Adrenal gland (tissue), 12 donors: ENCODE results near the gene TNFRSF12A. TPM values are rescaled to one million over a fixed set of nuclear protein-coding genes. Genes with fewer than 3 reads are reported as not detected.

Experiments used
- DNase-seq, 7 donors: peaks; one replicate each; pipeline ENCODE4 v3.0.0-alpha.2; 2019 to 2020
- H3K27ac ChIP-seq, 5 donors: fragments of 200-600 bp; sonication (generic) in 4 of 5; 1 replicate in 3 of 5; 2 replicates in 2 of 5; pipeline versions ENCODE4 v1.5.1 to v1.8.0; 2016 to 2020; ENCODE audit warnings: mild to moderate bottlenecking in 1 of 5
- H3K27me3 ChIP-seq: fragments of 200-600 bp; 2 replicates; pipeline ENCODE4 v1.8.0; 2021
- H3K36me3 ChIP-seq, 2 donors: fragments of 200-600 bp; replicated peaks in 1 of 2; 1 replicate in 1 of 2; 2 replicates in 1 of 2; pipeline versions ENCODE4 v1.5.1 to v1.8.0; 2018 to 2022
- H3K4me1 ChIP-seq, 2 donors: fragments of 200-600 bp; replicated peaks in 1 of 2; 1 replicate in 1 of 2; 2 replicates in 1 of 2; pipeline versions ENCODE4 v1.5.1 to v1.8.0; 2018 to 2021
- H3K4me3 ChIP-seq, 4 donors: fragments of 200-600 bp; sonication (generic) in 3 of 4; one replicate each; pipeline ENCODE4 v1.5.1; 2016 to 2018
- H3K9me3 ChIP-seq, 3 donors: fragments of 200-600 bp; sonication (generic) in 1 of 3; replicated peaks in 1 of 3; 1 replicate in 2 of 3; 2 replicates in 1 of 3; pipeline versions ENCODE4 v1.5.1 to v1.8.0; 2016 to 2021
- POLR2A ChIP-seq, 2 donors: fragments of 450-650 bp; IDR thresholded peaks; one replicate each; pipeline ENCODE4 v1.6.1; 2017; ENCODE audit warnings: antibody characterized with exemption in 2 of 2, mild to moderate bottlenecking in 2 of 2, moderate library complexity in 1 of 2
- WGBS, 4 donors: extraction: QIAGEN DNeasy Blood & Tissue Kit in 2 of 4; methylation state at CpG; one replicate each; pipeline versions ENCODE4 v1.1.5 to v1.1.7; 2013 to 2017; 5-methylcytosine and 5-hydroxymethylcytosine counted together
- intact Hi-C, 2 donors: fragments of 100-400 bp; cut with DNase I; formaldehyde crosslinking; loops; one replicate each; pipeline versions ENCODE4 v1.14.1 to v1.15.0; 2022 to 2023
- polyA plus RNA-seq, 3 donors: library from polyadenylated mRNA; stranded (reverse); fragments of 200-250 nt in 2 of 3; fragments of 350-450 nt in 1 of 3; fragmentation: Illumina TruSeq in 1 of 3; extraction: RNeasy Lipid Tissue Mini Kit (QIAGEN cat#74804) in 1 of 3; gene quantifications; one replicate each; pipeline ENCODE4 v1.2.3, GENCODE V29; 2013 to 2014
- total RNA-seq, 9 donors: library from RNA; depleted of rRNA in 4 of 9; stranded (reverse); fragments of >200 nt in 4 of 9; fragments of 120-200 nt in 1 of 9; fragmentation: NEBNext Ultra II Directional in 1 of 9; extraction: Animal tissue kit (Norgen Biotek cat#: 25700) in 1 of 9; gene quantifications; one replicate each; pipeline versions ENCODE4 v1.1.0 to v1.2.4, GENCODE V29; 2013 to 2023
- TF ChIP-seq, protein P1 (sequence below), 6 experiments: fragments of 450-650 bp in 4 of 6; fragments of 200-600 bp in 2 of 6; sonication (generic) in 1 of 6; IDR thresholded peaks; 1 replicate in 5 of 6; 2 replicates in 1 of 6; pipeline versions ENCODE4 v1.5.1 to v1.8.0; 2016 to 2021; ENCODE audit warnings: antibody characterized with exemption in 6 of 6, mild to moderate bottlenecking in 2 of 6, moderate library complexity in 1 of 6
- donor health status: healthy with polysubstance abuse.
- donor health status: Bipolar disorder and iron deficiency.
- donor health status: DM: yes; HTN: yes; CAD: no.
- donor health status: DM: no; HTN: no; CAD: no.
- donor health status: DM: no; HTN: no; CAD: no.
- donor health status: DM: yes; HTN: yes; CAD: no.

The TNFRSF12A gene
- total and polyA plus RNA-seq, 12 donors = 8.8 to 175 (median 42.6) TPM

DNA sequence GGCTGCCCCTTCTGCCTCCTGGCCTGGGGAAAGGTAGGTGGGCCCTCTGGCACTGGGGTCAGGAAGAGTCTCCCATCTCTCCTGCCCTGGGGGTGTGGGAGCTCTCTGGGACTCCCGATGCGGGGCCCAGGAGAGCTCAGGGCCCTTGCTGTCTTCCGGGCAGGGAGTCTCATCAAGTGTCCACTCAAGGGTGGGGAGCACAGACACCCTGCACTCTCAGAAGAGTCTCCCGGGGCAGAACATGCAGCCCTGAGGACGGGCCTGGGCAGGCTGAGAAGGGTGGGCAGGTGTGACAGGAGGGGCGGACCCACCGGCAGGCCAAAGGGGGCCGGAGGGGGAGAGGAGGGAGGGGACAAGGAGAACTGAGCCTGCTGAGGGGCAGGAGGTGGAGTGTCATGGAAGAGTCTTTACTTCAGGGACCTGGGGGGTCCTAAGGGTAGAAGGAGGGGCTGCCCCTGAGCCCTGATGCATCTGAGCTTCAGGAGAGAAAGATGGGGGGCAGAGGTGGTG is 31.5 kb upstream of the TNFRSF12A start:
- no peaks in the 10 kb centered on the region for H3K9me3 ChIP-seq
- H3K27ac ChIP-seq = no peak overlapping the region
- no peak overlapping the region for H3K4me3 ChIP-seq
- H3K27me3 ChIP-seq = no peaks in the 10 kb centered on the region
- intact Hi-C loops = loop anchor here in 1 of 2 donors (10.0 kb wide), 1 partner anchor 64 kb away; no protein-coding TSS in a partner anchor
- WGBS, 4 donors = 64 to 76% (median 68%) methylated on average over 6 to 8 of the region's 8 CpGs
- no peaks in the 10 kb centered on the region for H3K36me3 ChIP-seq
- H3K4me1 ChIP-seq = peaks cover 0 to 4% of the 10 kb centered on the region in 2 donors
- DNase-seq = no peak
- no peak for TF ChIP-seq POLR2A (IDR thresholded peaks at IDR 0.05)
- TF ChIP-seq, protein P1, sequence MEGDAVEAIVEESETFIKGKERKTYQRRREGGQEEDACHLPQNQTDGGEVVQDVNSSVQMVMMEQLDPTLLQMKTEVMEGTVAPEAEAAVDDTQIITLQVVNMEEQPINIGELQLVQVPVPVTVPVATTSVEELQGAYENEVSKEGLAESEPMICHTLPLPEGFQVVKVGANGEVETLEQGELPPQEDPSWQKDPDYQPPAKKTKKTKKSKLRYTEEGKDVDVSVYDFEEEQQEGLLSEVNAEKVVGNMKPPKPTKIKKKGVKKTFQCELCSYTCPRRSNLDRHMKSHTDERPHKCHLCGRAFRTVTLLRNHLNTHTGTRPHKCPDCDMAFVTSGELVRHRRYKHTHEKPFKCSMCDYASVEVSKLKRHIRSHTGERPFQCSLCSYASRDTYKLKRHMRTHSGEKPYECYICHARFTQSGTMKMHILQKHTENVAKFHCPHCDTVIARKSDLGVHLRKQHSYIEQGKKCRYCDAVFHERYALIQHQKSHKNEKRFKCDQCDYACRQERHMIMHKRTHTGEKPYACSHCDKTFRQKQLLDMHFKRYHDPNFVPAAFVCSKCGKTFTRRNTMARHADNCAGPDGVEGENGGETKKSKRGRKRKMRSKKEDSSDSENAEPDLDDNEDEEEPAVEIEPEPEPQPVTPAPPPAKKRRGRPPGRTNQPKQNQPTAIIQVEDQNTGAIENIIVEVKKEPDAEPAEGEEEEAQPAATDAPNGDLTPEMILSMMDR (IDR thresholded peaks at IDR 0.05) = no peak

DNA sequence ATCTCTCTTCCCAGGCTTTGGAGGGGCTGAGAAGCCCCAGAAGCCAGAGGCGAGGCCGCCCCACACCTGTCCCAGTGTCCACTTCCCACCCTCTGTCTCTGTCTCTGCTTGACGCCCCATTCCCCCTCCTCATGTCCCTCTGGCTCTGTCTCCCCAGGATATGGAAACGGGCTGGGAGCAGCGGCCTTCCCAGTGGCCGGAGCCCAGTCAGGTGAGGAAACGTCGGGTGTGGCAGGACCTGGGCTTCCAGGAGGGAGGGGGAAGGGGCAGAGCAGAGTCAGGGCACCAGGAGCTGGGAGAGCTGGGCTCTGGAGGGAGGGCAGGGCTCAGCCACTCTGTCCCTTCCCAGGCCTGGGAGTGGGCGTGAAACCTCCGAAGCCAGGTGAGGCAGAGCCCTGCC is 29.3 kb upstream of the TNFRSF12A start:
- H3K4me3 ChIP-seq = no peak overlapping the region
- TF ChIP-seq, protein P1 (IDR thresholded peaks at IDR 0.05) = no peak
- no peak for TF ChIP-seq POLR2A (IDR thresholded peaks at IDR 0.05)
- H3K4me1 ChIP-seq = no peaks in the 10 kb centered on the region

DNA sequence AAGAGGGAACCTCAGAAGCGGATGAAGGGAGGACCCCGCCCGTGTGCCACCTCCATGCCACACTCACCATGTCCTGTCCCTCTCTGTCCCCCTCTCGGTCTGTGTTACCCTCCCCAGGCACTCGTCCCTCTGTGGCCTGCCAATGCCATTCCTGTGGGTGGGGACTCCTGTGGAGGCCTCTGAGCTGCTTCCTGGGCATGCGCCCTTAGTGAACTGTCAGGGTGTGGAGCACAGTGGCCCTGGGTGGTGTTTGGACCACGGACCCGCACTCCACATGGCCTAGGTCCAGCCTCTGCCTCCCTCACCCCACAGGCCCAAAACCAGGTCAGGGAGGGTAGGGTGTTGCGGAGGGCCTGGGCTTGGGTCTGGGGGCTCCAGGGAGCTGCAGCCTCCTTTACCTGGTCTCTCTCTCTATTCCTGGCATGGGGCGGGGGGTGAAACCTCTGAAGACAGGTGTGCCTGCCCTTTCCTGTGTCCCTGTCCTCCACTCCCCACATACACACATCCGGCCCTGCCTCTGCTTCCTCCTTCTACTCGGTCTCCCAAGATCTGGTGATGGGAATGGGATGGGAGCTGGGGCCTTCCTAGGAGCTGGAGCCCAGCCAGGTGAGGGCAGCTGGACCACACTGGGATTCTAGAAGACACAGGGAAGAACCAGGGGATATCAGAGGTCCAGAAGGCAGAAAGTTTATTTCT is 28.5 kb upstream of the TNFRSF12A start:
- 90 to 92% (median 91%) methylated on average over 8 to 12 of the region's 12 CpGs for WGBS, 4 donors
- DNase-seq = no peak
- H3K4me1 ChIP-seq = no peaks in the 10 kb centered on the region
- no peaks in the 10 kb centered on the region for H3K36me3 ChIP-seq
- H3K27ac ChIP-seq = no peak overlapping the region
- intact Hi-C loops = no loop called here
- no peak for TF ChIP-seq POLR2A (IDR thresholded peaks at IDR 0.05)
- TF ChIP-seq, protein P1 (IDR thresholded peaks at IDR 0.05) = no peak
- no peaks in the 10 kb centered on the region for H3K9me3 ChIP-seq
- H3K4me3 ChIP-seq = no peak overlapping the region
- H3K27me3 ChIP-seq = no peaks in the 10 kb centered on the region

More for the DNA sequence above, 29.3 kb upstream of the TNFRSF12A start:
- H3K9me3 ChIP-seq = no peaks in the 10 kb centered on the region
- 71 to 79% (median 73%) methylated on average over 8 to 10 of the region's 10 CpGs for WGBS, 4 donors
- no peak for DNase-seq
- no peak overlapping the region for H3K27ac ChIP-seq
- H3K27me3 ChIP-seq = no peaks in the 10 kb centered on the region
- intact Hi-C loops = no loop called here
- H3K36me3 ChIP-seq = no peaks in the 10 kb centered on the region

DNA sequence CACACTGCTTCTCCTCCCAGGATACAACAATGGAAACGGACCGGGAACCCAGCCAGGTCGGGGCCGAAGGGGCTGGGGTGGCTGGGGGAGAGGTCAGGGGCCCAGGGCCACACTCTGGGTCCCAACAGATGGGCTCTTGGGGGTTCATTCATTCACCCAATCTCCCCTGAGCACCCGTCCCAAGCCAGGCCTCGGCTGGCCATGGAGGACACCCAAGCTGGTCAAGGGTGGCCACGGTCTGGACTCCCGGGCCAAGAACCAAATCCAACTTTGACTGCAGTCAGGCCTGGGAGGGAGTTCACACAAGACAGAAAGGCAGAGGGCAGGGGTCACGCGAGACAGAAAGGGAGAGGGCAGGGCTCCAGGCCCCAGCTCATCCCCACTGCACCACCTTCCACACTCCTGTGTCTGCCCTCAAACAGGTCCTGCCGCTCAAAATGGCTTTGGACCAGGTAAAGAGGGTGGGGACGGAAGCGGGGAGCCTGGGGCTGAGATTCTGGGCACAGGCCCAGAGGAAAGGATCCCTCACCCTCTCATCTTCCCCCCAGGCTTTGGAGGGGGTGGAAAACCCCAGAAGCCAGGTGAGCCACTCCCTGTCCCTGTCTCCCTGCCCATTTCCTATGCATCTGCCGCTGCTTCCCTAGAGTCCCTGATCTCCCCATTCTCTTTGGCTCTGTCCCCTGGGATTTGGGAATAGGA is 27.6 kb upstream of the TNFRSF12A start:
- Histone ChIP-seq H3K4me3 (no peak overlapping the region), H3K4me1 (no peaks in the 10 kb centered on the region), H3K27ac (no peak overlapping the region), H3K36me3 (no peaks in the 10 kb centered on the region), H3K27me3 (no peaks in the 10 kb centered on the region), H3K9me3 (no peaks in the 10 kb centered on the region)
- WGBS, 4 donors = 85 to 92% (median 89%) methylated on average over 9 to 14 of the region's 14 CpGs
- intact Hi-C loops = no loop called here
- no peak for TF ChIP-seq POLR2A (IDR thresholded peaks at IDR 0.05)
- TF ChIP-seq, protein P1 (IDR thresholded peaks at IDR 0.05) = no peak
- no peak for DNase-seq
